Stimulated activated CD4-positive, alpha-beta T cell treated with anti-CD3 and anti-CD28 coated beads, TNF-alpha, amount 100 ng/mL, for 24 hours (primary cell): ENCODE measurements around the gene PRELID3B.

ENCODE experiments used
- DNase-seq, 3 experiments: peaks; one replicate each; pipeline ENCODE4 v3.0.0-alpha.2; 2020; ENCODE audit warnings: low read depth in 3 of 3

Gene PRELID3B

DNA sequence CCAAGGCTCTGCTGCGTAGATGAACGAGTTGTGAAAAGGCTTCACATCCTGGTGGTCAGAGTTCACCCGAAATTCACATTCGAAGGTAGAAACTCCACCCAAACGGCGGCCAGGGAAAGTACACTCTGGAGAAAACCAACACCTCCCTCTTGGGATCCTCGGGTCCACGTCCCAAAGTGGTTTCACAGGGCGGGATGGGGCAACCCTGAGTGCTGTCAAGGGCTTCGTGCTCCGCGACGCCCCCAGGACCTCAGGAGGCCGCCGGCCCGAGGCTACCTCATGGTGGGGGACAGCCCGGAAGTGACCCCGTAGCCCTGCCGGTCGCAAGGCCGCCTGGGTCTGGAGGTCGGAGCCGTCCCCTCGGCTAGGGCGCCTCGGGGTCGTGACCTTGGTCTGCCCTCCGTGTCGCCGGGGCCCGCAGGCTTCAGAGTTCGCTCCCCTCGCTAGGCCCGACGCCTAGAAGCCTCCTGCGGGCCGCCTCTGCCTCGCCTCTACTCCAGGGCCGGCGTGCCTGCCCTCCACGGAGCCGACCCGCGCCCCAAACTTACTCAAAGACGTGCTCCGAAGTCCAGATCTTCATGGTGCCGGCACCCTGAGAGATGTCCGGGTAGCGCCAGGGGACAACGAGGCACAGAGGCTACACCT lies at the start of gene PRELID3B:
Gene PRELID3B (minus strand): TSS at position 636 of the 645 bp plus-strand sequence. CDS start 56 bp downstream, at position 580.
- DNase-seq: no peak

DNA sequence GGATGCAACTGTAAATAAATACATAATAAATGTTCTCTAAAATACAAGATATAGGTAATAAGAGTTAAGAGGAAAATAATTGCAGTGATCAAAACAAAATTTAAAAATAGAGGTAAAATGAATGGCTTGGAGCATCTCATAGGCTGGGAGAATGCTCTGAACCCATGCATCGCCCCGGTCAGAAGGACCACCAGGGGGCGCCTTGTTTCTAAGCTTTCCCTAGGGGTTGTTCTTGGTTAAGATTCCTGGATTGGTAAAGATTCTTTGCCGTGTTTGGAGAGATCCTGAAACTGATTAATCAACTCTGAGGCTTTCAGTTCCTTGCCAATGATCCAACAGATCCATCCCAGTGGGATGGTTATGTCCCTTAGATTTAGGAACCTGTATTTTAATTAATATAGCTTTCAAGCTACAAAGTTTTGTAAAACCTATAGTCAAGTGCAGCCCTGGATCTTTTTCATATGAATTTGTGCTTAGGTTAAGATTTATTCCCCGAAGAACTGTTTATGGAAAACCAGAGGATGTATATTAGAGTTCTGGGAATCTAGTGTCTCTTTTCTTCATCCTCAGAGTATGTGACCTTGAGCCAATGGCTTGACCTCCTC lies 45.3 kb upstream of the PRELID3B start:
- peak; percentile 70 to 85 (median 77) for DNase-seq

DNA sequence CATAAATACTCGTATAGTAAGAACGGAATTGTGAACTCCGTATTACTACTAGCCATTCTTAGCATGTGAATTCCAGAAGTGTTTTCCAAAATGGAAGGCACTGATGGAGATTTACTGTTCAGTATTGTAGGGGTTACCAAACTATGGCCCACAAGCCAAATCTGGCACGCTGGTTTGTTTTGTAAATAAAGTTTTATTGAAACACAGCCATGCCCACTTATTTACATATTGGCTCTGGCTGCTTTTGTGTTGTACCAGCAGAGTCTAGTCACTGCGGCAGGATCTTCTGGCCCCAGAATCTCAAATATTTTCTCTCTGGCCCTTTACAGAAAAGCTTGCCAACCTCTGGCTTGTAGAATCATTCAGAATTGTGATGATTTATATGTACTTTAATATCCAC lies 44.3 kb upstream of the PRELID3B start:
- DNase-seq: no peak

DNA sequence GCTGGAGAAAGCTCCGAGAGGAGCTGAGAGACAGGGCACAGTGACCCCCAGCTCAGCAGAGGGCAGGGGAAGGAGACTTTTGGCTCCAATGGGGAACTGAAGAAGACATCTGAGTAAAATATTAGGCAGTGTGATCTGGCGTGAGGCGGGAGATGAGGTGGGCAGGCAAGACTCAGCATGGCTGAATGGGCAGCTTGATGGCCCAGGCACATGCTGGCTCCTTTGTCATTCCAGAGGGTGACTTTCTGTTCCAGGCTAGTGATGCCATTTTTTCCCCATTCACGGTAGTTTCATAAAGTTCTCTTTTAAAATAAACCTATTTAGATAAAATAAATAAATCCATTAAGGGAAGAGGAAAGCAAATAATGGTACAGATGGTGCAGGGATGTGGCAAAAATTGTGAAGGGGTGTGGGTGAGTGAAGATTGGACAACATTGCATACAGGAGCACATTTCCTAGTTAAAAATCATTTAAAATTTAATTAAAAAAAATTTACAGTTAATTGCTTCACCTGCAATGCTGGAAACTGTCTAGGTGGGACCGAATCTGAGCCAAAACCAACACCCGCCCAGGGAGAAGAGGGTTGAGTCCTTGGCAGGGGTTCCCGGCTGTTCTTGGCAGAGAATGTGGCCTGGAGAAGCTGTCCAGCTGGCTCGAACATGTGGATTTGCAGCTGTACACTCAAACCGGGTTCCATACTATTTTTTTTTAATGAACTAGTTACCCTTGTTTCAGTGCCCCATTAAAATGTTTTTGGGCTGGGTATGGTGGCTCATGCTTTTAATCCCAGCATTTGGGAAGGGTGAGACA lies 41.7 kb upstream of the PRELID3B start:
- no peak for DNase-seq

DNA sequence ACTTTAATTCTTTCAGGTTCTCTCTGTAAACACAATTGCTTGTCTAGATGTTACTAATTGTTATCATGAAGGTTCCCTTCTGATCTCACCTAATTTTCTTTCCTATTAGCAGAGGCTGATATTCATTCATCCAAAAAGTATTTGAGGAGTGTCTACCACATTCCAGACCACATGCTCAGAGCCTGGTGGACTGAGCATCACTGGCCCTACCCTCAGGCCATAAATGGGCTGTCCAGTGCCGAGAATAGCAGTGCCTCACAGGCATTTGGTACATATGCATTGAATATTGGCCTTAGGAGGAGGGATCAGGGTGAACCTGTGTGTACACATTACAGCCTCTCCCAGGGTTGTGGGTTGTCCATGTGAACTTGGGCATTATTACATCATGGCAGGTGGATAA lies 40.4 kb upstream of the PRELID3B start:
- DNase-seq: no peak

DNA sequence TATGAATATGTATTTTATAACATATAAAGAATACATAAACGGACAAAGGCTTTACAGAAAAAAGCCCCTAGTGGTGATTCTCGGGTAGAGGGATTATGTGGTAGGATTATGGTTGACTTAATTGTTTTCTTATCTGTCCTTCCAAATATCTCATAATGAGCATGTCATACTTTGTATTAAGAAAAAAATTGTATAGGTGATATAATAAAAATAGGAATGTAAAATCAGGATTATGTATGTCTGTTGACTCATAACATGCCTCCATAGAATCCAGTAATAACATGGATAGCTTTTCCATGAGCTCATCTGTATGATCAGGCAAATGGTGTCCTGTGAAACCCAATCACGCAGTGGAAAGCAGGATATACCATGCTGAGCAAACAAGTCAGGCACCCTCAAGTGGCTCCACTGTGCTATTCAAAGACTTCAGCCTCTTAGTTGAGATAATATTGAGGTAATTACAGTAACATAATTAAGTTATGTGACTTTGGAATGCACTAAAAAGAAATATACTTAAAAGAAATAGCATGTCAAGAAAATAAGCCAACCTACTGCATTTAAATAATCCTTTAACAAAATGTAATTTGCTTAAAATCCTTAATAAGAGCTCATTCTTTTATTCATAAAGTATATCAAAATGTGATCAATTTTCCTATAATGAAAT lies 39.6 kb upstream of the PRELID3B start:
- DNase-seq: no peak

DNA sequence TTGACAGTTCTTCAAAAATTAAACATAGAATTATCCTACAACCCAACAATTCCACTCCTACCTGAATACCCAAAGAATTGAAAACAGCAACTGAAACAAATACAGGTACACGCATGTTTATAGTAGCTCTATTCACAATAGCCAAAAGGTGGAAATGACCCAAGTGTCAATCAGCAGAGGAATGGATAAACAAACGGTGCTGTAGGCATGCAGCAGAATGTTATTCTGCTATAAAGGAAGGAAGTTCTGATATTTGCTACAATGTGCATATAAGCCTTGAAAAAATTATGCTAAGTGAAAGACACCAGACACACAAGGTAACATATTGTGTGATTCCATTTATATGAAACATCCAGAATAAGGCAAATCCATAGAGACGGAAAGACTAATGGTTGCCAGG lies 38.5 kb upstream of the PRELID3B start:
- DNase-seq: no peak

DNA sequence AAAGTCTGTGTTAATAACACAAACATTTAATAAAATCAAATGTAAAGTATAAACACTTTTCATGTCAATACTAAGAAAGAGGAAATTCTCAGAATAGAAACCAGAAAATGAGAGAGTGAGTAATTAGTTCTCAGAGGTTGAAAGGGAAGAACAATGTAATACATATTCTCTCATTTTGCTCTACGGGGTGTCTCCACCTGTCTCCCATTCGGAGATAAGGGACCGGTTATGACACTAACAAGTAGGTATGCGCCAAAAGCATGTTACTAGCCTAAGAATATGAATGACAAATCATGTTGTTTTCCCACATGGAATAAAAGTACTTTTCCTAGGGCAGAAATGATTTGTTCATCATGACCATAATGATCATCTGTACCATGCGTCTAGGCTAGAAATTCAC lies 35.6 kb upstream of the PRELID3B start:
- DNase-seq: no peak

DNA sequence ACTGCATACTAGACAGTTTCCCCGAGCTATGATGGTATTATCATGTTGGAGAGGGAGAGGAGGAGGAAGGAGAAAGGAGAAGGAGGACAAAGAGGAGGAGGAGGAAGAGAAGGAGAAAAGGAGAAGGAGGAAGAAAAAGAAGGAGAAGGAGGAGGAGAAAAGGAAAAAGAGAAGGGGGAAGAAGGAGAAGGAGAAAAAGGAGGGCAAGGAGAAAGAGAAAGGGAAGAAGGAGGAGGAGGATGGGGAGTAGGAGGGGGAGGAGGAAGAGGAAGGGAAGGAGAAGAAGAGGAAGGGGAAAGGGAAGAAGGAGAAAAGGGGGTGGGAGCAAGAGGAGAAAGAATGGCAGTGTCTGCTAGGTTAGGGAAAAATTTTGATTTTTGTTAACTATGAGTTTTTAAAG lies 35.1 kb upstream of the PRELID3B start:
- no peak for DNase-seq

DNA sequence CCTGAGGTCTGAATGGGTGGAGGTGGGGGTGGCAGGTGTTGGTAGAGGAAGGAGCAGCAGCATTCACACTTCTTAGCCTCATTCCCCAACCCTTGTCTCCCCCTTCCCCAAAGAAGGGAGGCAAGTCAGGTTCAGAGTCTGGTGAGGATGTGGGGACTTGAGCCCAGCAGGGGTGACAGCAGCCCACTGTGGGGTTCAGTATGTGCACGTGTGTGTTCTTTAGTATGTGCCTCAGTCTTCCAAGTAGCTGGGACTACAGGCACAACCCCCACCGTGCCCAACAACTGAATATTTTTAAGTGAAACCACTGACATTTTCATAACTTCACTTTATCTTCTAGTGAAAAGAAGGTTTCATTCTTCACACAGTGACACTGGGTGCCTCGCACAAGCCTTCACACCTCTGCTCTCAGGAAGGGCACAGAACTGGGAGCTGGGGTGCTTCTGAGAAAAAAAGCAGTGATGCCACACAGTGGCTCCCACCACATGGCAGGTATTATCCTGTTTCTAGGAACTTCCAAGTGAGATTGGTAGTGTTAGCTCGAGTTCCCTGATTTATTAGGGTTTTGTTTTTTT lies 33.4 kb upstream of the PRELID3B start:
- DNase-seq: peak in 1 of 3 experiments; percentile 7

DNA sequence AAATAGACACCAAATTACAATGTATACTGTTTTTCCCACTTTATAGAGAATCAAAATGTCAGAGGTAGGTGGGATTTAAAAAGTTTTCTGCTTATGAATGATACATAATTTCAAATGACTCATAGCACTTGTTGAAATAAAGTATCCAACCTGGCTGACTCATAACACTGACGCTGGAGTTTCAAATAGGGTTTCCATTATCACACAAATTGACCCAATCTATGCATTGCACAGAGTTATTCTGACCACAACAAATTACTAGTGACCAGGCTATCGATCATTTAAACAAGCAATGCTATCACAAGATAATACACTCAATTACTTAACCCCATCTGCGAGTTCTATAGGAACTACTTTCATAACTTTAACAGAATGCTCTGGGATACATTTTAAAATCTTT lies 31.9 kb upstream of the PRELID3B start:
- no peak for DNase-seq

GRCh38 chr20:59073582-59073981 lies 31.0 kb upstream of the PRELID3B start:
- DNase-seq: no peak

GRCh38 chr20:59071216-59071615 lies 28.6 kb upstream of the PRELID3B start:
- no peak for DNase-seq

DNA sequence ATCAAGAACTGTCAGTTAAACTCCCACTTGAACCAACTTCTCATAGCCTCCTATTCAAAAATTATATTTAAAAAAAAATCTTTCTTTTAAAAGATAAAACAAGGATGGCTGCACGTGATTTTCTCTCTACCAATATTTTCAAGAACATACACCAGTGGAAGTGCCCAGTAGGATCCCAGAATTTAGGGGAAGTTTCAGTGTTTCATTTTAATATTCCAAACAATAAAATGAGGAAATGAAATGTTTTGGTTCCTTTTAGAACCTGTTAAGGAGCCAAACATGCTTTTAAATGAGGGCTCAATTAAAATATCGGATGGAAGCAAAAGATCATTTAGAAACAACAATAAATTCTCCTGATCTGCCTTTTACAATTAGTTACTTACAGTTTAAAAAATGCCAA lies 26.4 kb upstream of the PRELID3B start:
- DNase-seq: no peak

DNA sequence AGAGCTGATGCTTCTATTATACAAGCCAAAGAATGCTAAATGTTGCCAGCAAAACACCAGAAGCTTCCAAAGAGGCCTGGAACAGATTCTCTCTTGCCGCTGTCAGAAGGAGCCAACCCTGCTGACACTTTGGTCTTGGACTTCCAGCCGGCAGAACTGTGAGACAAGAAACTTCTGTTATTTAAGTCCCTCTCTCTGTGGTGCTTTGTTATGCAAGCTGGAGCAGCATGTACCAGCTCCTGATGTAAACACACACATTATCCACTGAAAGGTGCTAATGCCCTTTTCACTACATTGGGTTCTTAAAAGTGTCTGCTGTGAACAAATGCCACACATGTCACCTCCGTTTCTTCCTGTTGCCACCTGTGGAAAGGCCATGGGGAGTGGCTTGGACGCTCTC lies 25.9 kb upstream of the PRELID3B start:
- DNase-seq: no peak

DNA sequence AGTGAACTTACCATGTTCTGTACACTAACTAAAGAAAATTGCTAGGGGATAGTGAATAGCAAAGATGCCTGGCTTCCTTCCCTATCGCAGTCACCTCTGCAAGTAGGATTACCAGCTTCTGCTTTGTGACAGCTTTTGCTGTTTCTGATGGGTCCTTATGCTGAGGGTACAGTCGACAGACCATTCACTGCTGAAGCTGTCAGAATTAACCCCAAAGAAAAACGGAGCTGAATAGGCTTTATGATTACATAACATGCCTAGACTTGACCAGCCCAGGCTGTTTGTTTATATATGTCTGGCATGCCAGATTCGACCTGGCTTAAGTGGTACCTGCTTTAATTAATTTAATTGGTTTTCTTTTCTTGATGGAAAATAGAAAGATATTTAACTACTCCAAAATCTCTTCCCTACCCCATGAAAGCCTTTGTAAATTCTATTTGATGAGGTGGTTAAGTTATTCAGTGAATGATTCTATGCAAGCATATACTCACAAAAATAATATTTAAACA lies 21.7 kb upstream of the PRELID3B start:
- DNase-seq: no peak

- DNase-seq: no peak
Observed at GRCh38 chr20:59063358-59064213, 21.0 kb upstream of the PRELID3B start.

- DNase-seq: no peak
Observed at GRCh38 chr20:59062081-59062480, 19.5 kb upstream of the PRELID3B start.

- DNase-seq: no peak
Observed at GRCh38 chr20:59055302-59055701, 12.7 kb upstream of the PRELID3B start.

DNA sequence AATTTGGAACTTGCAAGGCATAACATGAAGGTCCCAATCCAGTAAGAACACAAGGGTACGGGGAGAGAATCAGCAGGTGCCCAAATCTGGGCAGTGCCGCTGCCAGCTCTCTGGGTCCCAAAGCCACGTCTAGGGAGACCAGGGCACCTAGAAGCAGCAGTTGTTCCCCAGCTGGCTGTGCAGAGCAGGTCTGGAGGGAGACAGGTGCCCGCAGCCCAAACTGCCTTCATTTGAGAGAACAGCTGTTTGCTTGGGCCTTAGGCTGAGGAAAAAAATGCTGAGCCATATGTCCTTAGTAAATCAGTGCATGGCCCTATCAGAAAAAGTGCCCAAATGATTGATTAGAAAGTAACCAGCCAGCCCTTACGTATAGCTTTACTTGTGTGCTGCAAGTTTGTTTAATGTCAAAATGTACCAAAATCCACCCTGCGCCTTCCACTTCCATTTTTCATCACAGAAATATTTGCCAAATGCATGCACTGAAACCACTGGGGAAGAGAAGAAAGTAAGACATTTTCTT lies 9.1 kb upstream of the PRELID3B start:
- no peak for DNase-seq

- DNase-seq: no peak
Observed at GRCh38 chr20:59050437-59050836, 7.9 kb upstream of the PRELID3B start.
